Measurements from ENCODE around the gene SAG.
A peak's percentile ranks its signal among the peaks of the same experiment; 100 is the strongest.
"Not testable (repeated sequence)": the region's sequence is repeated elsewhere in the genome, so short reads cannot be mapped to it uniquely, and the experiment has no call there.

The SAG gene

GRCh38 chr2:233360771-233361176 lies 53.2 kb downstream of the SAG start:
- Mint-ChIP-seq H3K27ac (no peak overlapping the region), H3K4me1 (ENCODE audit: low read depth) (peaks cover 38% of the 10 kb centered on the region), H3K27me3 (ENCODE audit: low read depth) (no peaks in the 10 kb centered on the region), H3K36me3 (ENCODE audit: low read depth) (peaks cover 30% of the 10 kb centered on the region), H3K4me3 (no peak overlapping the region), H3K9me3 (no peaks in the 10 kb centered on the region)

DNA sequence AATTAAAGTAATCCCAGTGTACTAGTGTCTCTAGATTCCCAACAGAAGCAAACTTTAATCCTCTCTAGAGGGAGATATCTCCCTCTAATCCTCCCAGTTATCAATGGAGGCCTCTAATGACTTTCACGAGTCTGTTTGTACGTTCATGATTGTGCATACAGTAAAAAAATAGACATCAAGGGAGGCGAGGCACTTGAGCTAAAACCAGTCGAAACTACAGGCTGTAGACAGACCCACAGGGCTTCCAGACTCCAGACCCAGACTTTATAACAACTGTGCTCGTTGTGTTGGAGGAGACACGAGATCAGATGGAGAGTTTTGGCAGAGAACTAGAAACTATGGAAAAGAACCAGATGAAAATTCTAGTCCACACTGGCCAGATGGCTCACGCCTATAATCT lies 53.7 kb downstream of the SAG start:
- H3K9me3 Mint-ChIP-seq, result no peaks in the 10 kb centered on the region
- peaks cover 25% of the 10 kb centered on the region for H3K36me3 Mint-ChIP-seq (ENCODE audit: low read depth)
- H3K4me1 Mint-ChIP-seq (ENCODE audit: low read depth), result peaks cover 37% of the 10 kb centered on the region
- H3K4me3 Mint-ChIP-seq, result no peak overlapping the region
- H3K27ac Mint-ChIP-seq, result no peak overlapping the region
- H3K27me3 Mint-ChIP-seq (ENCODE audit: low read depth), result no peaks in the 10 kb centered on the region

- H3K36me3 Mint-ChIP-seq (ENCODE audit: low read depth), result peaks cover 20% of the 10 kb centered on the region
- H3K9me3 Mint-ChIP-seq, result no peaks in the 10 kb centered on the region
- peaks cover 28% of the 10 kb centered on the region for H3K4me1 Mint-ChIP-seq (ENCODE audit: low read depth)
- no peak overlapping the region for H3K4me3 Mint-ChIP-seq
- no peak overlapping the region for H3K27ac Mint-ChIP-seq
- H3K27me3 Mint-ChIP-seq (ENCODE audit: low read depth), result no peaks in the 10 kb centered on the region
Observed at GRCh38 chr2:233362742-233363141, 55.1 kb downstream of the SAG start.

- H3K4me1 Mint-ChIP-seq (ENCODE audit: low read depth), result peaks cover 22% of the 10 kb centered on the region
- no peak overlapping the region for H3K4me3 Mint-ChIP-seq
- H3K36me3 Mint-ChIP-seq (ENCODE audit: low read depth), result peaks cover 17% of the 10 kb centered on the region
- H3K27ac Mint-ChIP-seq, result no peak overlapping the region
- no peaks in the 10 kb centered on the region for H3K9me3 Mint-ChIP-seq
- no peaks in the 10 kb centered on the region for H3K27me3 Mint-ChIP-seq (ENCODE audit: low read depth)
Observed at GRCh38 chr2:233363744-233364235, 56.2 kb downstream of the SAG start.

DNA sequence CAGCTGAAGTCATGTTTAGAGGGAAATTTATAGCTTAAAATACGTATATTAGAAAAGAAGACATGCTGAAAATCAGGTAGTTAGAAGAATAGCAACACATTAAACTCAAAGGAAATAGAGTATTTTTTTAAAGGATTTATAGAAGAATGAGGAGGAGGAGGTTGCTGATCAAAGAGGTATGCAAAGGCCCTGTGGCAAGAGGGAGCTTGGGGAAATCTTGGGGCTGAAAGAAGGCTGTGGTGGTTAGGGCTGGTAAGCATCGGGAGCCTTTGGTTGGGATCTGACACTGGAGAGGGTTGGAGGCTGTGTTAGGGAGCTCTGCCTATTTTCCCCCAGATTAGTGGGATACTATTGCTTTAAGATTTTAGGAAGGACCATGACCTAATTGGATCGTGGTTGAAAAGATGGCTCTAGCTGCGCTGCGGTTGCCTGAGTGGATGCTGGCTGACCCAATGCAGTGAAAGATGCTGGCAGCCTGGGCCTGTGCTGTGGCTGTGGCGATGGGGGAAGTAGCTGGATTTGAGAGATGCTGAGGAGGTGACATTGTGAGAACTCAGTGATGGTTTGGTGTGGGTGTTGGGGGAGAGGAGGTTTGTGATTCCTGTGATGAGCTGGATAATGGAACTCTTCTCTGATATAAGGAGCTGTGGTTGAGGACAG lies 58.4 kb downstream of the SAG start:
- H3K4me1 Mint-ChIP-seq (ENCODE audit: low read depth), result peaks cover 16% of the 10 kb centered on the region
- H3K4me3 Mint-ChIP-seq, result no peak overlapping the region
- no peak overlapping the region for H3K27ac Mint-ChIP-seq
- no peaks in the 10 kb centered on the region for H3K9me3 Mint-ChIP-seq
- no peaks in the 10 kb centered on the region for H3K27me3 Mint-ChIP-seq (ENCODE audit: low read depth)
- peaks cover 10% of the 10 kb centered on the region for H3K36me3 Mint-ChIP-seq (ENCODE audit: low read depth)

DNA sequence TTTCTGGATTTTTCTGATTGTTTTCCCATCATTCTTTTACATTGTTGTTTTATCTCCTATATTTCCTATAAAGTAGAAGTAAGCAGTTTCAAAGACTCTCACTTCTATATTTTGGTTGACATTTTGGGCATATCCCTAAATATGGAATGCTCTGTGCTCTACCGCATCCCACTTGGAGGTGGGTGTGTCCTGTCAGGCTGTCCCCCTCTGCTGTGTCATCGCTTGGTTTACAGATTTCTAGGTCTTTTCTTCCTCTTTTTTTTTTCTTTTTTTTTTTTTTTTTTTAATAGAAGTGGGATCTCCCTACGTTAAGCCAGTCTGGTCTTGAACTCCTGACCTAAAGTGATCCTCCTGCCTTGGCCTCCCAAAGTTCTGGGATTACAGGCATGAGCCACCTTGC lies 60.0 kb downstream of the SAG start:
- Mint-ChIP-seq H3K9me3 (no peaks in the 10 kb centered on the region), H3K36me3 (ENCODE audit: low read depth) (peaks cover 12% of the 10 kb centered on the region), H3K27ac (no peak overlapping the region), H3K4me1 (ENCODE audit: low read depth) (peaks cover 14% of the 10 kb centered on the region), H3K27me3 (ENCODE audit: low read depth) (no peaks in the 10 kb centered on the region), H3K4me3 (no peak overlapping the region)

GRCh38 chr2:233368756-233369155 lies 61.1 kb downstream of the SAG start:
- H3K36me3 Mint-ChIP-seq (ENCODE audit: low read depth), result peaks cover 17% of the 10 kb centered on the region
- peaks cover 12% of the 10 kb centered on the region for H3K4me1 Mint-ChIP-seq (ENCODE audit: low read depth)
- no peak overlapping the region for H3K4me3 Mint-ChIP-seq
- no peak overlapping the region for H3K27ac Mint-ChIP-seq
- no peaks in the 10 kb centered on the region for H3K9me3 Mint-ChIP-seq
- H3K27me3 Mint-ChIP-seq (ENCODE audit: low read depth), result no peaks in the 10 kb centered on the region

DNA sequence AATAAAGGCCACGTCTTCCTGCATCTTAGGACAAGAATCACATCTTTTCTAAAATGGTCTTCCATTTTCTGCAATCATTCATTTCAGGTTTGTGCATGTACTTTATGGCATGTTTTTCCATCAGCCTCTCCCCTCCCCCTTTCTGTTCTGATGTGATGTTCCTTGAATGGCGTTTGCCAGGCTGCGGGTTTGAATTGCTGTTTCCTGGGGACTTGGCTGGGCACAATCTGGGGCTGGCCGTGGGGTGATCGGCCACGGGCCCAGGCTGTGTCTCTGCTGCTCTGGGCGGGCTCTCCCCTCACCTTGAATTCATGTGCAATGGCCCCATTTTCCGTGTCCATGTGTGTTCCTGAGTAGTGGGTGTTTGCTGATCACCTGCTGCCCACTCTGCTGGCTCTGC lies 61.8 kb downstream of the SAG start:
- H3K27ac Mint-ChIP-seq, result no peak overlapping the region
- H3K36me3 Mint-ChIP-seq (ENCODE audit: low read depth), result peaks cover 15% of the 10 kb centered on the region
- H3K4me3 Mint-ChIP-seq, result no peak overlapping the region
- peaks cover 11% of the 10 kb centered on the region for H3K4me1 Mint-ChIP-seq (ENCODE audit: low read depth)
- H3K27me3 Mint-ChIP-seq (ENCODE audit: low read depth), result no peaks in the 10 kb centered on the region
- H3K9me3 Mint-ChIP-seq, result no peaks in the 10 kb centered on the region

DNA sequence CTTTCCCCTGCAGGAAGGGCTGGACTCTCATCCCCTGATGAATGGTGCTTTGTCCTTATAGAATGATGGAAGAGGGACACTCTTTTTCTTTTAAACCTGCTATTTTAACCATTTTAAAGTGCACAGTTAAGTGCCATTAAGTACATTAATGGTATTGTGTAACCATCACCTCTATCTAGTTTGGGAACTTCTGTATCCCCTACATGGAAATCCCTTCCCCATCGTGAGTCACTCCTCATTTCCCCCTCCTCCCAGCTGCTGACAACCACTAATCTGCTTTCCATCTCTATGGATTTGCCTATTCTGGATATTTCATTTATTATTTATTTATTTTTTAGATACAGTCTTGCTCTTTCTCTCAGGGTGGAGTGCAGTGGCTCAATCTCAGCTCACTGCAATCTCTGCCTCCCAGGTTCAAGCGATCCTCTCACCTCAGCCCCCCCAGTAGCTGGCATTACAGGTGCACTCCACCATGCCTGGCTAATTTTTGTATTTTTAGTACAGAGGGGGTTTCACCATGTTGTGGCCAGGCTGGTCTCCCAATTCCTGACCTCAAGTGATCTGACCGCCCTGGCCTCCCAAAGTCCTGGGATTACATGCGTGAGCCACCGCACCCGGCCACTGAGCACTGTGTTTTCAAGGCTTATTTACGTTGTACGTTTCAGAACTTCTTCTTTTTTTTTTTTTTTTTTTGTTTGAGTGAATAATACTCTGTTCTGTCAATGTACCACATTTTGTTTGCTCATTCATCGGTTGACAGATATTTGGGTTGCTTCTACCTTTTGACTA lies 62.5 kb downstream of the SAG start:
- no peaks in the 10 kb centered on the region for H3K9me3 Mint-ChIP-seq
- no peak overlapping the region for H3K4me3 Mint-ChIP-seq
- peaks cover 8% of the 10 kb centered on the region for H3K4me1 Mint-ChIP-seq (ENCODE audit: low read depth)
- H3K36me3 Mint-ChIP-seq (ENCODE audit: low read depth), result peaks cover 13% of the 10 kb centered on the region
- no peaks in the 10 kb centered on the region for H3K27me3 Mint-ChIP-seq (ENCODE audit: low read depth)
- H3K27ac Mint-ChIP-seq, result no peak overlapping the region

- peaks cover 8% of the 10 kb centered on the region for H3K4me1 Mint-ChIP-seq (ENCODE audit: low read depth)
- no peak overlapping the region for H3K4me3 Mint-ChIP-seq
- H3K27ac Mint-ChIP-seq, result no peak overlapping the region
- peaks cover 13% of the 10 kb centered on the region for H3K36me3 Mint-ChIP-seq (ENCODE audit: low read depth)
- no peaks in the 10 kb centered on the region for H3K27me3 Mint-ChIP-seq (ENCODE audit: low read depth)
- H3K9me3 Mint-ChIP-seq, result no peaks in the 10 kb centered on the region
Observed at GRCh38 chr2:233371641-233372040, 64.0 kb downstream of the SAG start.

- Mint-ChIP-seq H3K36me3 (ENCODE audit: low read depth) (peaks cover 18% of the 10 kb centered on the region), H3K4me1 (ENCODE audit: low read depth) (peaks cover 8% of the 10 kb centered on the region), H3K9me3 (no peaks in the 10 kb centered on the region), H3K27me3 (ENCODE audit: low read depth) (no peaks in the 10 kb centered on the region), H3K27ac (peak overlapping the region; percentile 11), H3K4me3 (no peak overlapping the region)
Observed at GRCh38 chr2:233372855-233373254, 65.2 kb downstream of the SAG start.

GRCh38 chr2:233373316-233373715 lies 65.7 kb downstream of the SAG start:
- Mint-ChIP-seq H3K9me3 (no peaks in the 10 kb centered on the region), H3K36me3 (ENCODE audit: low read depth) (peaks cover 18% of the 10 kb centered on the region), H3K27me3 (ENCODE audit: low read depth) (no peaks in the 10 kb centered on the region), H3K4me3 (no peak overlapping the region), H3K4me1 (ENCODE audit: low read depth) (peaks cover 8% of the 10 kb centered on the region), H3K27ac (no peak overlapping the region)

GRCh38 chr2:233374776-233375175 lies 67.2 kb downstream of the SAG start:
- H3K27ac Mint-ChIP-seq; H3K27me3 Mint-ChIP-seq (ENCODE audit: low read depth); H3K9me3 Mint-ChIP-seq; H3K4me1 Mint-ChIP-seq (ENCODE audit: low read depth); H3K4me3 Mint-ChIP-seq: not testable (repeated sequence)
- peaks cover 22% of the 10 kb centered on the region for H3K36me3 Mint-ChIP-seq (ENCODE audit: low read depth)

- H3K4me3 Mint-ChIP-seq, result no peak overlapping the region
- no peak overlapping the region for H3K27ac Mint-ChIP-seq
- H3K4me1 Mint-ChIP-seq (ENCODE audit: low read depth), result peaks cover 9% of the 10 kb centered on the region
- H3K27me3 Mint-ChIP-seq (ENCODE audit: low read depth), result no peaks in the 10 kb centered on the region
- peaks cover 24% of the 10 kb centered on the region for H3K36me3 Mint-ChIP-seq (ENCODE audit: low read depth)
- H3K9me3 Mint-ChIP-seq, result no peaks in the 10 kb centered on the region
Observed at GRCh38 chr2:233375490-233376314, 68.1 kb downstream of the SAG start.

Data from T-helper 1 cell treated with Interleukin-12 subunit alpha and Interleukin-12 subunit beta and Interleukin-4 antibody, amounts not matched to agents 30 μg/mL and 1 μg/mL, for 36 hours (primary cell).